AG09309 (cell line): Measurements from ENCODE around the gene VCY.
"Not testable (repeated sequence)": the region's sequence is repeated elsewhere in the genome, so short reads cannot be mapped to it uniquely, and the experiment has no call there.

Experiments
- DNase-seq: peaks from one replicate; pipeline ENCODE4 v3.0.0-alpha.2; 2010; ENCODE audit warnings: low read depth
- H3K4me3 ChIP-seq: 2 replicates; pipeline ENCODE4 v1.5.1; 2011; ENCODE audit warnings: mild to moderate bottlenecking, low read depth, low read length, moderate library complexity; ENCODE audit not compliant: control insufficient read depth

Gene VCY

GRCh38 chrY:13986373-13986772 lies at the start of gene VCY:
VCY (minus strand) TSS chrY:13986473; CDS start chrY:13986440, 33 bp downstream.
- not testable (repeated sequence) for H3K4me3 ChIP-seq, DNase-seq

GRCh38 chrY:14030395-14030794 lies 44.1 kb upstream of the VCY start:
- not testable (repeated sequence) for DNase-seq, H3K4me3 ChIP-seq

GRCh38 chrY:14011916-14012315 lies 25.6 kb upstream of the VCY start:
- not testable (repeated sequence) for H3K4me3 ChIP-seq, DNase-seq

- not testable (repeated sequence) for H3K4me3 ChIP-seq, DNase-seq
Measured at GRCh38 chrY:13942406-13942805, 43.9 kb downstream of the VCY start.
